GM12878 (cell line): ENCODE measurements around the gene RAB23. TPM values are rescaled to one million over a fixed set of nuclear protein-coding genes. Genes with fewer than 3 reads are reported as not detected.
A peak's percentile ranks its signal among the peaks of the same experiment; 100 is the strongest.

Experiments used
- ATAC-seq: fragments of 200-7000 bp; cut with Tn5 transposase; 3 replicates; pipeline ENCODE4 v1.9.1; 2020; ENCODE audit warnings: mild to moderate bottlenecking, moderate library complexity
- BruUV-seq: library from RNA; stranded (reverse); fragments of 400-500 nt; replicated peaks from 2 replicates; lab custom pipeline; 2021; lab: Mats Ljungman, UMichigan
- CTCF ChIA-PET: fragments of 300-600 bp; sonication (Branson Sonifier 250); formaldehyde crosslinking; extraction: SDS; loops from one replicate; lab custom pipeline; 2021; ENCODE audit warnings: inconsistent platforms; lab: Yijun Ruan, JAX
- POLR2A ChIA-PET: fragments of 350-600 bp; formaldehyde crosslinking; extraction: SDS; loops from one replicate; lab custom pipeline; 2021; ENCODE audit warnings: inconsistent platforms; lab: Charles Lee
- RAD21 ChIA-PET: fragments of 300-600 bp; sonication (Branson Sonifier 250); formaldehyde crosslinking; loops from one replicate; lab custom pipeline; 2023; ENCODE audit warnings: antibody characterized with exemption; ENCODE audit not compliant: unreplicated experiment; lab: Charles Lee
- SMC1A ChIA-PET: fragments of 300-600 bp; sonication (Branson Sonifier 250); formaldehyde crosslinking; loops from one replicate; lab custom pipeline; 2023; ENCODE audit not compliant: unreplicated experiment, uncharacterized antibody; lab: Charles Lee
- DNase-seq: peaks from one replicate; pipeline ENCODE4 v3.0.0-alpha.2; 2011; ENCODE audit warnings: low read depth, low spot score
- FAIRE-seq: peaks from 3 replicates; lab custom pipeline; 2011; peaks lifted over from hg19 to GRCh38; lab: Jason Lieb, UNC
- H2AFZ ChIP-seq: 2 replicates; pipeline ENCODE4 v1.6.0; 2011; ENCODE audit warnings: low read depth, low read length, control low read depth; ENCODE audit not compliant: control insufficient read depth
- H3K27ac ChIP-seq: 2 replicates; pipeline ENCODE4 v1.5.1; 2011; ENCODE audit warnings: control low read depth; ENCODE audit not compliant: control insufficient read depth, insufficient read depth
- H3K27me3 ChIP-seq, 2 experiments: replicated peaks in 1 of 2; 2 replicates each; pipeline versions ENCODE4 v1.6.0 to v1.6.1; 2011; ENCODE audit warnings: low read length in 1 of 2; ENCODE audit not compliant: control insufficient read depth in 2 of 2, insufficient read depth in 2 of 2
- H3K36me3 ChIP-seq, 2 experiments: 2 replicates each; pipeline ENCODE4 v1.5.1; 2011; ENCODE audit warnings: low read length in 1 of 2; ENCODE audit not compliant: control insufficient read depth in 2 of 2, insufficient read depth in 2 of 2
- H3K4me1 ChIP-seq: 2 replicates; pipeline ENCODE4 v1.6.1; 2011; ENCODE audit warnings: mild to moderate bottlenecking, low read length, moderate library complexity, mixed read lengths; ENCODE audit not compliant: control insufficient read depth, insufficient read depth
- H3K4me2 ChIP-seq: 2 replicates; pipeline ENCODE4 v1.6.0; 2011; ENCODE audit warnings: control low read depth; ENCODE audit not compliant: control insufficient read depth, insufficient read depth
- H3K4me3 ChIP-seq: fragments of 200-600 bp; sonication (generic); 2 replicates; pipeline ENCODE4 v1.5.1; 2016
- H3K79me2 ChIP-seq: 2 replicates; pipeline ENCODE4 v1.6.0; 2011; ENCODE audit warnings: low read length; ENCODE audit not compliant: control insufficient read depth, insufficient read depth
- H3K9ac ChIP-seq: 2 replicates; pipeline ENCODE4 v1.8.0; 2011; ENCODE audit warnings: low read length, control low read depth, mixed read lengths; ENCODE audit not compliant: control insufficient read depth, insufficient read depth
- H3K9me3 ChIP-seq: replicated peaks from 3 replicates; pipeline ENCODE4 v1.5.1; 2011; ENCODE audit warnings: mild to moderate bottlenecking, low read length; ENCODE audit not compliant: control insufficient read depth, insufficient read depth
- H4K20me1 ChIP-seq: 2 replicates; pipeline ENCODE4 v1.6.0; 2011; ENCODE audit not compliant: control insufficient read depth, insufficient read depth
- BCL3 ChIP-seq: IDR thresholded peaks from 2 replicates; pipeline ENCODE4 v1.6.1; 2011; ENCODE audit warnings: borderline replicate concordance, low read depth, mild to moderate bottlenecking, moderate library complexity, low read length; ENCODE audit not compliant: insufficient read depth, poor library complexity, severe bottlenecking
- BMI1 ChIP-seq: fragments of 450-650 bp; IDR thresholded peaks from 2 replicates; pipeline ENCODE4 v1.6.1; 2016; ENCODE audit warnings: mild to moderate bottlenecking, moderate library complexity, borderline replicate concordance
- EZH2 ChIP-seq: IDR thresholded peaks from 2 replicates; pipeline ENCODE4 v1.6.1; 2012; ENCODE audit warnings: low read depth, mild to moderate bottlenecking, control low read depth, inconsistent platforms, low read length, borderline replicate concordance; ENCODE audit not compliant: control insufficient read depth
- FOXM1 ChIP-seq: IDR thresholded peaks from 2 replicates; pipeline ENCODE4 v1.6.1; 2012; ENCODE audit warnings: low read depth, mild to moderate bottlenecking, inconsistent platforms, low read length, moderate library complexity
- GATAD2B ChIP-seq: fragments of 450-650 bp; conservative IDR thresholded peaks from 2 replicates; pipeline ENCODE4 v1.6.1; 2017; ENCODE audit warnings: low read depth, mild to moderate bottlenecking, moderate library complexity
- MYC ChIP-seq: IDR thresholded peaks from 2 replicates; pipeline ENCODE4 v1.6.1; 2011; ENCODE audit warnings: mild to moderate bottlenecking, low read length, moderate library complexity, inconsistent platforms; ENCODE audit not compliant: insufficient read depth, insufficient replicate concordance, insufficient read length, severe bottlenecking
- RAD51 ChIP-seq: fragments of 450-650 bp; IDR thresholded peaks from 2 replicates; pipeline ENCODE4 v1.6.1; 2016; ENCODE audit warnings: moderate library complexity, mild to moderate bottlenecking, inconsistent platforms
- RELB ChIP-seq: fragments of 450-650 bp; IDR thresholded peaks from 2 replicates; pipeline ENCODE4 v1.6.1; 2017; ENCODE audit warnings: low read depth, mild to moderate bottlenecking, moderate library complexity
- USF1 ChIP-seq: IDR thresholded peaks from 2 replicates; pipeline ENCODE4 v1.6.1; 2011; ENCODE audit warnings: borderline replicate concordance, low read depth, mild to moderate bottlenecking, moderate library complexity, mixed read lengths, low read length; ENCODE audit not compliant: insufficient read depth; ENCODE audit errors: extremely low read length
- ZNF687 ChIP-seq: fragments of 450-650 bp; IDR thresholded peaks from 2 replicates; pipeline ENCODE4 v1.6.1; 2017; ENCODE audit warnings: mild to moderate bottlenecking, moderate library complexity
- ZSCAN29 ChIP-seq: fragments of 450-650 bp; IDR thresholded peaks from 2 replicates; pipeline ENCODE4 v1.6.1; 2017; ENCODE audit warnings: mild to moderate bottlenecking, moderate library complexity
- WGBS: methylation state at CpG from one replicate; pipeline ENCODE4 v1.1.6; 2016; ENCODE audit warnings: low lambda C conversion rate; ENCODE audit not compliant: insufficient replicate concordance, insufficient coverage; ENCODE audit errors: missing lambda C conversion rate; 5-methylcytosine and 5-hydroxymethylcytosine counted together
- in situ Hi-C: fragments of 300-500 bp; cut with MboI; formaldehyde crosslinking; loops from 9 replicates; pipeline ENCODE4 v1.14.3; 2018; ENCODE audit warnings: mixed read lengths
- intact Hi-C: fragments of 100-400 bp; cut with micrococcal nuclease; formaldehyde crosslinking; loops from one replicate; pipeline ENCODE4 v1.14.2; 2022; ENCODE audit not compliant: unreplicated experiment
- polyA plus RNA-seq, 11 experiments: library from polyadenylated mRNA; depleted of rRNA in 4 of 11; unstranded in 6 of 11; stranded (reverse) in 5 of 11; fragments of >200 nt; fragmentation: Nextera tagmentation in 4 of 11; fragmentation: Illumina TruSeq in 1 of 11; extraction: Ambion mirVana in 4 of 11; extraction: Trizol in 1 of 11; gene quantifications; 1 replicate in 1 of 11; 2 replicates in 10 of 11; pipeline versions ENCODE4 v1.2.1 to v1.2.3, GENCODE V29; 2011 to 2016; ENCODE audit warnings: inconsistent platforms in 2 of 11, missing spikeins in 2 of 11, low read depth in 1 of 11
- total RNA-seq, 4 experiments: library from RNA; depleted of rRNA in 3 of 4; stranded (reverse); fragments of >200 nt in 3 of 4; fragmentation: Illumina TruSeq in 1 of 4; extraction: Trizol in 1 of 4; gene quantifications; 2 replicates each; pipeline versions ENCODE4 v1.2.1 to v1.2.3, GENCODE V29; 2013 to 2021

The RAB23 gene
- total and polyA plus RNA-seq, 10 of the 15 experiments (the other 5 are each of a cell fraction or from before 2014, with no cell fraction given): 0.80 to 6.0 (median 3.1) TPM

GRCh38 chr6:57172136-57173055 is 49.7 kb downstream of the RAB23 start, which contains the start of gene BAG2:
Gene BAG2, plus strand, starts transcription at chr6:57172326. Its CDS starts 372 bp downstream, at chr6:57172698.
- peaks cover 50% of the 10 kb centered on the region for H3K79me2 ChIP-seq
- H4K20me1 ChIP-seq: no peaks in the 10 kb centered on the region
- intact Hi-C loops (loop anchor here (2.0 to 5.0 kb wide), 6 partner anchors 50 to 270 kb away; partner anchors contain the start of genes BEND6, PRIM2, RAB23 and ZNF451), in situ Hi-C loops (loop anchor here (10.0 kb wide), 1 partner anchor 142 kb away; the partner anchor contains the start of gene PRIM2)
- peaks cover 0 to 5% of the 10 kb centered on the region in 2 experiments; a peak in 3 of 4 replicates for H3K36me3 ChIP-seq
- H3K4me2 ChIP-seq: peak within 1 kb of the TSS; percentile 93
- DNase-seq: peak; percentile 68
- H2AFZ ChIP-seq: peak within 1 kb of the TSS; percentile 79
- peak within 1 kb of the TSS; percentile 73 for H3K9ac ChIP-seq
- FAIRE-seq: peak; percentile 78
- H3K4me3 ChIP-seq: peak within 1 kb of the TSS; percentile 84
- peak within 1 kb of the TSS; percentile 86 for H3K27ac ChIP-seq
- BruUV-seq: no TSS peak
- ChIA-PET POLR2A (interaction anchor here (0.6 to 1.3 kb wide), 6 partner anchors 19 to 145 kb away, joined by 3 to 5 read pairs (median 3); partner anchors contain the start of genes PRIM2 and RAB23), SMC1A (interaction anchor here (0.6 to 3.6 kb wide), 8 partner anchors 11 to 268 kb away, joined by 3 to 16 read pairs (median 5); no protein-coding TSS in a partner anchor), CTCF (interaction anchor here (0.8 to 2.8 kb wide), 9 partner anchors 10 to 287 kb away, joined by 3 to 11 read pairs (median 3); partner anchors contain the start of gene RAB23), RAD21 (interaction anchor here (0.9 to 1.7 kb wide), 7 partner anchors 15 to 268 kb away, joined by 3 to 6 read pairs (median 3); partner anchors contain the start of genes PRIM2 and RAB23)
- H3K4me1 ChIP-seq: no peaks in the 10 kb centered on the region
- no peaks in the 10 kb centered on the region for H3K9me3 ChIP-seq
- ATAC-seq: peak; percentile 91
- H3K27me3 ChIP-seq: no peaks in the 10 kb centered on the region
- WGBS: under 1% methylated on average over 88 of the region's 97 CpGs
- TF ChIP-seq RAD51 (no peak), BCL3 (peak; percentile 48), BMI1 (no peak), ZSCAN29 (no peak), FOXM1 (no peak; the same call in 1 of the 2 replicates), GATAD2B (peak; percentile 95), RELB (0 out of 2 replicates have a peak, but pooled peaks have one; percentile 28), ZNF687 (no peak; the same call in 1 of the 2 replicates), MYC (peak; percentile 35), USF1 (no peak), EZH2 (no peak)
